Keratinocyte (primary cell): ENCODE measurements around the gene TMEM18. TPM values are rescaled to one million over a fixed set of nuclear protein-coding genes. Genes with fewer than 3 reads are reported as not detected.

Experiments used
- DNase-seq: peaks from one replicate; pipeline ENCODE4 v3.0.0-alpha.2; 2011; ENCODE audit warnings: low read depth, missing footprints, low spot score
- FAIRE-seq: peaks from 2 replicates; lab custom pipeline; 2011; peaks lifted over from hg19 to GRCh38; lab: Jason Lieb, UNC
- H2AFZ ChIP-seq: 2 replicates; pipeline ENCODE4 v1.6.0; 2012; ENCODE audit warnings: low read length, control low read depth, inconsistent platforms; ENCODE audit not compliant: control insufficient read depth
- H3K27ac ChIP-seq: 2 replicates; pipeline ENCODE4 v1.5.1; 2011; ENCODE audit warnings: low read length; ENCODE audit not compliant: control insufficient read depth, insufficient read depth
- H3K27me3 ChIP-seq: 3 replicates; pipeline ENCODE4 v1.6.0; 2011; ENCODE audit warnings: low read length; ENCODE audit not compliant: control insufficient read depth, insufficient read depth; ENCODE audit errors: extremely low read depth
- H3K36me3 ChIP-seq, 2 experiments: 2 replicates in 1 of 2; 3 replicates in 1 of 2; pipeline ENCODE4 v1.5.1; 2011; ENCODE audit warnings: low read length in 2 of 2, mild to moderate bottlenecking in 1 of 2; ENCODE audit not compliant: control insufficient read depth in 2 of 2, insufficient read depth in 2 of 2; ENCODE audit errors: extremely low read depth in 1 of 2
- H3K4me1 ChIP-seq: 3 replicates; pipeline ENCODE4 v1.5.1; 2011; ENCODE audit warnings: low read length; ENCODE audit not compliant: control insufficient read depth, insufficient read depth; ENCODE audit errors: extremely low read depth
- H3K4me2 ChIP-seq: 3 replicates; pipeline ENCODE4 v1.6.0; 2011; ENCODE audit warnings: low read depth, low read length; ENCODE audit not compliant: control insufficient read depth, insufficient read depth; ENCODE audit errors: extremely low read depth
- H3K4me3 ChIP-seq, 3 experiments: fragments of 200-600 bp in 1 of 3; sonication (generic) in 1 of 3; 2 replicates in 2 of 3; 3 replicates in 1 of 3; pipeline ENCODE4 v1.5.1; 2011 to 2016; ENCODE audit warnings: low read length in 3 of 3, mild to moderate bottlenecking in 3 of 3, control low read depth in 2 of 3, inconsistent platforms in 1 of 3, low read depth in 1 of 3, mixed read lengths in 1 of 3, mixed run types in 1 of 3, moderate library complexity in 1 of 3; ENCODE audit not compliant: control insufficient read depth in 2 of 3, insufficient read depth in 2 of 3; ENCODE audit errors: extremely low read depth in 1 of 3
- H3K79me2 ChIP-seq: 2 replicates; pipeline ENCODE4 v1.6.0; 2012; ENCODE audit warnings: low read length; ENCODE audit not compliant: control insufficient read depth, insufficient read depth
- H3K9ac ChIP-seq: 3 replicates; pipeline ENCODE4 v1.6.0; 2011; ENCODE audit warnings: low read length; ENCODE audit not compliant: control insufficient read depth, insufficient read depth; ENCODE audit errors: extremely low read depth
- H3K9me1 ChIP-seq: 3 replicates; pipeline ENCODE4 v1.6.0; 2011; ENCODE audit warnings: low read length; ENCODE audit not compliant: control insufficient read depth, insufficient read depth; ENCODE audit errors: extremely low read depth
- H3K9me3 ChIP-seq: 2 replicates; pipeline ENCODE4 v1.5.1; 2012; ENCODE audit warnings: low read depth, low read length; ENCODE audit not compliant: control insufficient read depth
- H4K20me1 ChIP-seq: 3 replicates; pipeline ENCODE4 v1.6.0; 2011; ENCODE audit warnings: low read length; ENCODE audit not compliant: control insufficient read depth, insufficient read depth; ENCODE audit errors: extremely low read depth
- CTCF ChIP-seq, 3 experiments: IDR thresholded peaks in 1 of 3; conservative IDR thresholded peaks in 1 of 3; optimal IDR thresholded peaks in 1 of 3; 2 replicates in 2 of 3; 3 replicates in 1 of 3; pipeline versions ENCODE3 to v1.5.1; 2011; ENCODE audit warnings: low read length in 3 of 3, mild to moderate bottlenecking in 3 of 3, moderate library complexity in 2 of 3, control low read depth in 1 of 3, inconsistent platforms in 1 of 3; ENCODE audit not compliant: insufficient read depth in 2 of 3; ENCODE audit errors: extremely low read depth in 1 of 3
- EZH2 ChIP-seq: IDR thresholded peaks from one replicate; pipeline ENCODE4 v1.6.1; 2012; ENCODE audit warnings: inconsistent platforms, mild to moderate bottlenecking, low read length, moderate library complexity
- dilution Hi-C: fragments of 300-500 bp; cut with MboI; formaldehyde crosslinking; loops from one replicate; pipeline ENCODE4 v1.7.0; 2020; ENCODE audit warnings: low sequenced_read_pairs; ENCODE audit not compliant: extremely low pct_ligation_motif_present
- polyA plus RNA-seq, 5 experiments: library from polyadenylated mRNA; depleted of rRNA in 3 of 5; stranded (reverse) in 3 of 5; stranded (forward) in 1 of 5; unstranded in 1 of 5; fragments of >200 nt; gene quantifications; 1 replicate in 1 of 5; 2 replicates in 3 of 5; 3 replicates in 1 of 5; pipeline versions ENCODE4 v1.2.1 to v1.2.3, GENCODE V29; 2011 to 2012; ENCODE audit warnings: missing spikeins in 2 of 5, low read depth in 1 of 5, low replicate concordance in 1 of 5

The TMEM18 gene
- polyA plus RNA-seq, 1 donor (not counting 4 experiments of a cell fraction or from before 2014, with no cell fraction given), result 27.7 TPM

- FAIRE-seq, result no peak
- Histone ChIP-seq H2AFZ (no peak overlapping the region), H3K36me3 (peaks cover 14 to 18% of the 10 kb centered on the region in 2 experiments)
These were observed 6.6 kb downstream of the TMEM18 start for GRCh38 chr2:670637-671036.

GRCh38 chr2:669323-669722 is 7.9 kb downstream of the TMEM18 start:
- dilution Hi-C loops, result no loop called here
- TF ChIP-seq EZH2 (no peak), CTCF (optimal IDR thresholded peaks at IDR 0.05 in 1 of 3, IDR thresholded peaks at IDR 0.05 in 1 of 3, conservative IDR thresholded peaks at IDR 0.05 in 1 of 3; ENCODE audit: extremely low read depth in 1 of 3, insufficient read depth in 2 of 3, low read length in 3 of 3) (no peak)

More at GRCh38 chr2:670637-671036, 6.6 kb downstream of the TMEM18 start:
- H3K9me3 ChIP-seq, result peaks cover 5% of the 10 kb centered on the region
- TF ChIP-seq EZH2 (no peak), CTCF (optimal IDR thresholded peaks at IDR 0.05 in 1 of 3, IDR thresholded peaks at IDR 0.05 in 1 of 3, conservative IDR thresholded peaks at IDR 0.05 in 1 of 3; ENCODE audit: extremely low read depth in 1 of 3, insufficient read depth in 2 of 3, low read length in 3 of 3) (no peak)
- dilution Hi-C loops, result no loop called here
- H3K4me3 ChIP-seq, result no peak overlapping the region
- H3K9ac ChIP-seq, result no peak overlapping the region
- no peak overlapping the region for H3K27ac ChIP-seq
- peaks cover 10% of the 10 kb centered on the region for H3K4me1 ChIP-seq
- no peaks in the 10 kb centered on the region for H3K9me1 ChIP-seq
- peaks cover 3% of the 10 kb centered on the region for H4K20me1 ChIP-seq
- H3K4me2 ChIP-seq, result no peak overlapping the region
- no peaks in the 10 kb centered on the region for H3K27me3 ChIP-seq
- H3K79me2 ChIP-seq, result peaks cover 18% of the 10 kb centered on the region
- DNase-seq, result no peak

More at GRCh38 chr2:669323-669722, 7.9 kb downstream of the TMEM18 start:
- H3K36me3 ChIP-seq, result peaks cover 14 to 18% of the 10 kb centered on the region in 2 experiments
- no peak for DNase-seq
- H3K9me3 ChIP-seq, result peaks cover 5% of the 10 kb centered on the region
- H3K4me2 ChIP-seq, result no peak overlapping the region
- no peak overlapping the region for H3K9ac ChIP-seq
- H3K79me2 ChIP-seq, result peaks cover 9% of the 10 kb centered on the region
- H4K20me1 ChIP-seq, result peaks cover 3% of the 10 kb centered on the region
- H3K4me1 ChIP-seq, result peaks cover 6% of the 10 kb centered on the region
- H2AFZ ChIP-seq, result no peak overlapping the region
- no peak for FAIRE-seq
- no peak overlapping the region for H3K4me3 ChIP-seq
- H3K9me1 ChIP-seq, result no peaks in the 10 kb centered on the region
- H3K27ac ChIP-seq, result no peak overlapping the region
- no peaks in the 10 kb centered on the region for H3K27me3 ChIP-seq
